GM19395 (cell line): ENCODE measurements around the gene SGCD.

Experiments used
- ATAC-seq: cut with Tn5 transposase; IDR thresholded peaks from one replicate; pipeline ENCODE4 v1.9.1; 2021; ENCODE audit warnings: mild to moderate bottlenecking, moderate library complexity; ENCODE audit not compliant: unreplicated experiment

SGCD gene

GRCh38 chr5:156682971-156683370 lies 356.0 kb downstream of the SGCD start:
- ATAC-seq = no peak

DNA sequence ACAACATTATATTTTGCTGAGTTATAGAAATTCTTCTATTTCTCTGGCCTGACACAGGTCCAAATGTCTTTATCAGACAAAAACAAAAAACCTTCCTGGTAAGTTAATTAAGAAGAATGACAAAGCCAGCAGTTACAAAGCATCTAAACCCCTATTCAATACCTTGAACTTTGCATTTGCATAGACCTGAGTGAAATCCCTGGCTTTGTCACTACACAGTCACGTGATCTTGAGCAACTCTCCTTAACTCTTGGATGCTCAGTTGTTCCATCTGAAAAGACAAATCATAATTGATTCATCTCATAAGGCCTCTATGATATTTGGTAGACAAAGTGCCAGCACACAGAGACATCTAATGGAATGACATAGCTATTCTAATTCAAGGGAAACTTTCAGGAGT lies 356.5 kb downstream of the SGCD start:
- ATAC-seq = no peak

GRCh38 chr5:156684216-156684615 lies 357.3 kb downstream of the SGCD start:
- no peak for ATAC-seq

GRCh38 chr5:156685481-156685880 lies 358.5 kb downstream of the SGCD start:
- no peak for ATAC-seq

DNA sequence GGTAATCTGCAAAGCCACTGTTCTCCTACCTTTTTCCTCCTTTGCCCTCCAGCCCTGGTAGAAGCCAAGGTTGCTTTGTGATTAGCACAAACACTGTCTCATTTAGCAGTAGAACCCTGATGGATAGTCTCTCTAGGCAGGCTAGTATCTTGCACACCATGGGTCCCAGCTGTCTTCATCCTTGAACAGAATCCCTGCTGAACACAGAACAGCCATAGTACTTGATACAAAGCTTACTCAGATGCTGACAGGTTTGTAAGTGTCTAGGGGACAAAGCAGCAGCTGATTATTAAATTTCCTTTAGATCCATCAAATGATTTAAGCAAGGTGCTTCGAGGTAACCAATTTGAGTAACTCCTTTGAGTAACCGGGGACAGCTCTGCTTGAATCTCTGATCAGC lies 359.4 kb downstream of the SGCD start:
- ATAC-seq = no peak

- ATAC-seq = no peak
Measured at GRCh38 chr5:156686796-156687195, 359.8 kb downstream of the SGCD start.

DNA sequence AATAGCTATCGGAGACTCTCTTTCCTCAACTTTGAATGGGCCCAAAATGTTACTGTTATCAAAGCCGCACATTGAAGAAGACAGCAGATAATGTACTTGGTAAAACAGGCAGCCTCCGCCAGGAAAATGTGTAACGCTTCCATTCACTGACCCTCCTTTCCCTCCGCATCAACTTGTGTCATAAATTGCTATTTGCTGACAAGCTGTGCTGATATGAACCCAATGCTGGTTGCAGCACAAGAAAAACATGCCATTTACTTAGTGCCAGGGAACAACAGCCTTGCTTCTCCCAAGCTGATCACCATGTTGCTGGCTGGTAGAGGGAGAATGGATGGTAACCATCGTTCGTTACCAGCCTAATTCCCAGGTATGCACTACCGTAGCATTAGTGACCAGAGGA lies 360.6 kb downstream of the SGCD start:
- no peak for ATAC-seq

DNA sequence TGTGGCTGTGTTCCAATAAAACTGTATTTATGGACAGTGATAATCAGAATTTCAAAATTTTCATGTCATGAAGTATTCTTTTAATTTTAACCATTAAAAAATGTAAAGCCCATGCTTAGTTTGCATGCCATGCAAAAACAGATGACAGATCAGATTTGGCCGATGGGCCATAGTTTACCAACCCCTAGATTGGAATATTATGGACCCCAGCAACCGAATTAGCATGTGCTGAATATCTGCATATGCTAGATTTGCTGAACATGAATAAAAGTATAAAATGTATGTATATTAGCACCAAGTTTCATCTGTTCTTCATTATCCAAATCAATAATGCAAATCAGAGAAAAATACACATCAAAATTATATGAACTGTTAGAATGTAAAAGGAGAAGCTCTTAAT lies 364.6 kb downstream of the SGCD start:
- no peak for ATAC-seq

GRCh38 chr5:156693113-156693512 lies 366.1 kb downstream of the SGCD start:
- no peak for ATAC-seq

DNA sequence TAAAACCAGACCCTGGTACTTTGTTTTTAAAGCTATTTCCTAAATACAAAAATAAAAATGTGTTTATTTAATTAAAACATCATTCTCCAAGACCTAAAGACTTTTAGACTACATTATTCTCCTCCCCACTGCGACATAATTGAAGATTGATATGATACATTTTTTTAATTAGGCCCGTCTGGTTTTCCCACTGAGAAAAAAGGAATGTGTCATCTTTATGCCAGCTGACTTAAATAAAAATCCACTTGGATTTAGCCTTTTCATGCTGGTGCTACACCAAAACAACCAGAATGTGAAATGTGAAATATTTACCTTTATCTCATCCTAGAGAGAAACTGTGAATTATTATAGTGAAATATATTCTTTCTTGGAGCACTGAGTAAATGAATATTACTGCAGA lies 367.6 kb downstream of the SGCD start:
- ATAC-seq = no peak

DNA sequence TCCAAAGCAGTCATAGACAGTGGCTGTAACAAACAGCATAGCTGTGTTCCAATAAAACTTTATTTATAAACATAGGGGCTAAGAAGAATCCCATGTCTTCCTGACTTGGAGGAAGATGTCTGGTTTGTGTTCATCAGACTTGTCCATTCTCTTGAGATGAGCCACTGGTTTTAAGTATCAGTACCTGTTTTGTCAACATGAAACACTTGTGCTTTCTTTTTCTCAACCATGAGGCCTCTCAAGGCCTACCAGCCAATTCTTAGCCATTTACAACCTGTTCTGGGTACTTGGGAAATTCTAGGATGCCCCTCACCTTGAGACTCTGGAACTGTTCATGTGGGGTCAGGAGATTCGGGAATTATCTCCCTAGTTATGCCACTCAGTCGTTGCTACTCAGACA lies 368.8 kb downstream of the SGCD start:
- ATAC-seq = no peak

DNA sequence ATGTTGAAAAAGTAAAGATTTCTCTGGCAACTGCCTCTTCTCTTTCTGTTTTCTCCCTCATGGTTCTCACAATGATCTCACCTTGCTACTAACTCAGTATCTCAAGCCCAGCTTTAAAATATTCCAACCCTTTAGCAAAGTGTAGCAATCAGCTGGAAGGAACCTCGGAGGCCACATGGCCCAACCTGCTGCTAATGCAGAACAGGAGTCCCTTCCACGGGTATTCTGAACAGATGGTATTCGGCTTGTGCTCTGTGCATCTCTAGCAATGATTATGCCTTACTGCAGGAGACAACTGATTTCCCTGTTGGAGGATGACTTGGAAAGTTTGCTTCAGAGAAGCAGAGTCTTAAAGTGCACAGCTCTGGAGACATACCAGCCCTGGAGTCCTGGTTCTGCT lies 371.4 kb downstream of the SGCD start:
- no peak for ATAC-seq

- ATAC-seq = no peak
Measured at GRCh38 chr5:156699147-156699546, 372.2 kb downstream of the SGCD start.

GRCh38 chr5:156704139-156704538 lies 377.2 kb downstream of the SGCD start:
- ATAC-seq = no peak

DNA sequence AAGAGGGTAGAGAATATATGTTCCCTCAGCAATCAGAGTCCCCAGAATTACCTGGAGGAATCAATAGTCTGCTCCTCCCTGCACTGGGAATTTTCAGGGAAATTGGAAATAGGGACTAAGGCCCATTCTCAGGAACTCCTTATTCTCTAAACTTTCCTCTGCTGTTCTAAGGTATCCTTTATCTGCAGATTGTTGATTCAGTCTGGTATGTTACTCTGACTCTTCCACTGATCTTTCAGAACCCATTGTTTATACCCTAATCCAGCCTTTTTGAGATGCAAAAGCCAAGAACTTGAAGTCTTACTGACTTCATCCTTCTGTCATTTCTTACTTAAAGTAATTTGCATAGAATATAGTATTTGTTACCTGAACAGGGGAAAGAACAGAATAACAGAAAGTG lies 379.7 kb downstream of the SGCD start:
- no peak for ATAC-seq

DNA sequence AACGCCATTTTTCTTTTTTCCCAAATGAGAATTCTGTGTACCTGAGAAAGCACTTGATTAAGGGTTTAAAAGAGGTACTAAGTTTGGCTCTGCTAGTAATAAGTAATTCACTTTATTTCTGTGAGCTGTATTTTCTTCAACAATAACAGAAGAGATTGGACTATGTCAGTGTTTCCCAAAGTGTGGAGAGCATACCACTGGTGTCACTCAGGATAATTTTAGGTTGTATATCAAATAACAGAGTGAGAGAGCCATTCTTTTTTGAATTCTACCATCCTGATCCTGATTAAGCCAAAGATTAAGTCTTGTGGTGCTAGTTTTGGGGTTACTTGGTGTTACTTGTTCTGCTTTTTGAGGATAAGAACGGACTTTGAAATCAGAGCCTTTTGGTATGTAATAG lies 380.8 kb downstream of the SGCD start:
- no peak for ATAC-seq

GRCh38 chr5:156715287-156715686 lies 388.3 kb downstream of the SGCD start:
- ATAC-seq = no peak

GRCh38 chr5:156716591-156717380 lies 389.8 kb downstream of the SGCD start:
- ATAC-seq = no peak

- no peak for ATAC-seq
Measured at GRCh38 chr5:156718985-156719384, 392.0 kb downstream of the SGCD start.

- no peak for ATAC-seq
Measured at GRCh38 chr5:156722358-156722757, 395.4 kb downstream of the SGCD start.

- ATAC-seq = no peak
Measured at GRCh38 chr5:156735477-156735876, 408.5 kb downstream of the SGCD start.

GRCh38 chr5:156741516-156741915 lies 414.6 kb downstream of the SGCD start:
- ATAC-seq = no peak

- no peak for ATAC-seq
Measured at GRCh38 chr5:156753846-156754245, 426.9 kb downstream of the SGCD start.
